ENCODE results near the gene NFIB. TPM values are rescaled to one million over a fixed set of nuclear protein-coding genes. Genes with fewer than 3 reads are reported as not detected.

The NFIB gene
- total and polyA plus RNA-seq, 2 donors from 2014 or later, result 15.6 to 112 TPM

- no peaks in the 10 kb centered on the region for H3K9me3 ChIP-seq (ENCODE audit: control insufficient read depth in 2 of 3, insufficient read depth in 1 of 3, low read length in 3 of 3)
- intact Hi-C loops (cut with DNase I), result no loop called here
- no peak for TF ChIP-seq CTCF (IDR thresholded peaks at IDR 0.05; ENCODE audit: borderline replicate concordance, extremely low read depth, insufficient read depth)
- peak overlapping the region; percentile 93 to 94 for H3K27ac ChIP-seq (ENCODE audit: low read depth in 2 of 2, low read length in 2 of 2)
- H3K9ac ChIP-seq (ENCODE audit: low read length in 3 of 3), result peak overlapping the region; percentile 27 to 75 (median 39)
- peak overlapping the region; percentile 68 to 74 (median 72) for H3K4me3 ChIP-seq (ENCODE audit: low read length in 3 of 3)
- no peak for FAIRE-seq
- H3K36me3 ChIP-seq (ENCODE audit: control insufficient read depth in 2 of 3, insufficient read depth in 3 of 3, low read length in 3 of 3), result no peaks in the 10 kb centered on the region
- H3K4me1 ChIP-seq (ENCODE audit: control insufficient read depth in 2 of 3, insufficient read depth in 2 of 3, low read depth in 1 of 3, low read length in 3 of 3), result peaks cover 0 to 15% (median 6%) of the 10 kb centered on the region in 3 donors
- peaks cover 12% of the 10 kb centered on the region for H3K27me3 ChIP-seq (ENCODE audit: control insufficient read depth, insufficient read depth, low read length)
- peak; percentile 83 to 93 (median 88) for DNase-seq
Measured at GRCh38 chr9:14314424-14314928, 535 bp upstream of the NFIB start.

- H3K36me3 ChIP-seq (ENCODE audit: control insufficient read depth in 2 of 3, insufficient read depth in 3 of 3, low read length in 3 of 3), result no peaks in the 10 kb centered on the region
- peak overlapping the region; percentile 75 to 99 (median 84) for H3K4me3 ChIP-seq (ENCODE audit: low read length in 3 of 3)
- intact Hi-C loops (cut with DNase I), result no loop called here
- no peak for FAIRE-seq
- H3K9me3 ChIP-seq (ENCODE audit: control insufficient read depth in 2 of 3, insufficient read depth in 1 of 3, low read length in 3 of 3), result no peaks in the 10 kb centered on the region
- TF ChIP-seq CTCF (IDR thresholded peaks at IDR 0.05; ENCODE audit: borderline replicate concordance, extremely low read depth, insufficient read depth), result no peak
- peak overlapping the region; percentile 94 for H3K27ac ChIP-seq (ENCODE audit: low read depth in 2 of 2, low read length in 2 of 2)
- peak overlapping the region; percentile 81 to 97 (median 90) for H3K9ac ChIP-seq (ENCODE audit: low read length in 3 of 3)
- H3K4me1 ChIP-seq (ENCODE audit: control insufficient read depth in 2 of 3, insufficient read depth in 2 of 3, low read depth in 1 of 3, low read length in 3 of 3), result peaks cover 0 to 16% (median 7%) of the 10 kb centered on the region in 3 donors
- H3K27me3 ChIP-seq (ENCODE audit: control insufficient read depth, insufficient read depth, low read length), result peaks cover 18% of the 10 kb centered on the region
- peak; percentile 65 to 84 (median 77) for DNase-seq
Measured at GRCh38 chr9:14313378-14313940, 482 bp downstream of the NFIB start.

GRCh38 chr9:14312719-14313377 lies 1.1 kb downstream of the NFIB start:
- TF ChIP-seq CTCF (IDR thresholded peaks at IDR 0.05; ENCODE audit: borderline replicate concordance, extremely low read depth, insufficient read depth), result no peak
- no peaks in the 10 kb centered on the region for H3K9me3 ChIP-seq (ENCODE audit: control insufficient read depth in 2 of 3, insufficient read depth in 1 of 3, low read length in 3 of 3)
- H3K4me1 ChIP-seq (ENCODE audit: control insufficient read depth in 2 of 3, insufficient read depth in 2 of 3, low read depth in 1 of 3, low read length in 3 of 3), result peaks cover 0 to 20% (median 6%) of the 10 kb centered on the region in 3 donors
- H3K27me3 ChIP-seq (ENCODE audit: control insufficient read depth, insufficient read depth, low read length), result peaks cover 18% of the 10 kb centered on the region
- no peaks in the 10 kb centered on the region for H3K36me3 ChIP-seq (ENCODE audit: control insufficient read depth in 2 of 3, insufficient read depth in 3 of 3, low read length in 3 of 3)
- peak overlapping the region; percentile 81 to 97 (median 90) for H3K9ac ChIP-seq (ENCODE audit: low read length in 3 of 3)
- peak overlapping the region; percentile 75 to 99 (median 84) for H3K4me3 ChIP-seq (ENCODE audit: low read length in 3 of 3)
- H3K27ac ChIP-seq (ENCODE audit: low read depth in 2 of 2, low read length in 2 of 2), result peak overlapping the region; percentile 94
- FAIRE-seq (no peak), DNase-seq (peak; percentile 66 to 78 (median 70))
- intact Hi-C loops (cut with DNase I), result no loop called here

Data from kidney (tissue), 14 donors.